Activated naive CD4-positive, alpha-beta T cell treated with anti-CD3 and anti-CD28 coated beads, Interleukin-2, amount 50 U/mL, for 24 hours (primary cell): ENCODE data around the gene DPP6.

Source experiments
- H3K27ac Mint-ChIP-seq: one replicate; pipeline ENCODE4 v1.8.0; 2021; ENCODE audit warnings: mild to moderate bottlenecking, mixed read lengths
- H3K27me3 Mint-ChIP-seq: one replicate; pipeline ENCODE4 v1.8.0; 2021; ENCODE audit warnings: mixed read lengths
- H3K36me3 Mint-ChIP-seq: one replicate; pipeline ENCODE4 v1.8.0; 2021; ENCODE audit warnings: mixed read lengths
- H3K4me1 Mint-ChIP-seq: one replicate; pipeline ENCODE4 v1.8.0; 2021; ENCODE audit warnings: mixed read lengths
- H3K4me3 Mint-ChIP-seq: one replicate; pipeline ENCODE4 v1.8.0; 2021; ENCODE audit warnings: mild to moderate bottlenecking, mixed read lengths
- H3K9me3 Mint-ChIP-seq: one replicate; pipeline ENCODE4 v1.8.0; 2021; ENCODE audit warnings: mixed read lengths

Gene DPP6

GRCh38 chr7:154843670-154844237, 791.6 kb downstream of the DPP6 start:
- no peaks in the 10 kb centered on the region for H3K36me3 Mint-ChIP-seq
- peaks cover 5% of the 10 kb centered on the region for H3K9me3 Mint-ChIP-seq
- H3K27me3 Mint-ChIP-seq = peaks cover 27% of the 10 kb centered on the region
- no peak overlapping the region for H3K4me3 Mint-ChIP-seq
- H3K4me1 Mint-ChIP-seq = no peaks in the 10 kb centered on the region
- no peak overlapping the region for H3K27ac Mint-ChIP-seq

DNA sequence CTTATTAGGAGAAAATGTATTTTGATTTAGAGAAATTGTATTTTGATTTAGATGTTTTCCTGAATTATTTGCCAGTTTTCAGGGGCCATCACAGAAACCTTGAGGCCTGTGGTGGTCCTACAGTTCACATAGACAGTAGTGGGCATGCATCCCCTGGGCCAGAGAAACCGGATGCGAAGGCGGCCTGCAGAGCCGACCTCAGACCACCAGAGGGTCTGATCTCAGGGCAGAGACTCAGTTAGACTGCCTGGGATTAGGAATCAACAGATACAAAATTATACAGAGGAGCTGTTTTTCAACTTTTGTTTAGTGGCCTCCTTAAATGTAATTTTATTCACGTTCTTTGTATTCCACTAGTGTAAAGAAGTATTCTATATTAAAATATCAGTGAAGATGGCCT, 792.3 kb downstream of the DPP6 start:
- Mint-ChIP-seq H3K36me3 (no peaks in the 10 kb centered on the region), H3K27me3 (peaks cover 25% of the 10 kb centered on the region), H3K27ac (no peak overlapping the region), H3K4me3 (no peak overlapping the region), H3K4me1 (no peaks in the 10 kb centered on the region), H3K9me3 (peaks cover 7% of the 10 kb centered on the region)

DNA sequence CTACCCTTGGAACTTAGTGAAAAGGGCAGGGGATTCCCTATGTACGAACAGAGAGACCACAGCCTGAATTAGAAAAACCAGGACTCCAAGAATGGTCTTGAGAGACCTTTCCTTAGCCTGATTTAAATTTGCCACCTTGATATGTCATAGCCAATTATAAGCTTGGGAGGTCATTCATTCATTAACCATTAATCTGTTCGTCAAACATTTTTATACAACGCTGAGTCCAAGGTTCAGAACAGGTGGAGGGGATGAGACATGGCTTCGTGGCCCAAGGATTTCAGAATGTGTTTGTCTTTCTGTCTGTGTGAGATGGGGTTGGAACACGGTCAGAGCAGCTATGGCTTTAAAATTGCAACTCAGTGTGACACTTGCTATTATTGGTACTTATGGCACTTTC, 792.8 kb downstream of the DPP6 start:
- no peaks in the 10 kb centered on the region for H3K4me1 Mint-ChIP-seq
- H3K4me3 Mint-ChIP-seq = no peak overlapping the region
- H3K27ac Mint-ChIP-seq = no peak overlapping the region
- H3K36me3 Mint-ChIP-seq = no peaks in the 10 kb centered on the region
- H3K9me3 Mint-ChIP-seq = peaks cover 10% of the 10 kb centered on the region
- H3K27me3 Mint-ChIP-seq = peaks cover 24% of the 10 kb centered on the region

- Mint-ChIP-seq H3K9me3 (peaks cover 10% of the 10 kb centered on the region), H3K4me3 (no peak overlapping the region), H3K4me1 (no peaks in the 10 kb centered on the region), H3K27me3 (peaks cover 24% of the 10 kb centered on the region), H3K36me3 (no peaks in the 10 kb centered on the region), H3K27ac (no peak overlapping the region)
Measured at GRCh38 chr7:154848464-154848863, 796.3 kb downstream of the DPP6 start.

GRCh38 chr7:154852205-154852604, 800.0 kb downstream of the DPP6 start:
- Mint-ChIP-seq H3K36me3 (no peaks in the 10 kb centered on the region), H3K27ac (no peak overlapping the region), H3K9me3 (peaks cover 10% of the 10 kb centered on the region), H3K27me3 (peaks cover 15% of the 10 kb centered on the region), H3K4me1 (no peaks in the 10 kb centered on the region), H3K4me3 (no peak overlapping the region)

- H3K27me3 Mint-ChIP-seq = peaks cover 9% of the 10 kb centered on the region
- no peaks in the 10 kb centered on the region for H3K4me1 Mint-ChIP-seq
- H3K4me3 Mint-ChIP-seq = no peak overlapping the region
- H3K27ac Mint-ChIP-seq = no peak overlapping the region
- H3K9me3 Mint-ChIP-seq = peaks cover 6% of the 10 kb centered on the region
- no peaks in the 10 kb centered on the region for H3K36me3 Mint-ChIP-seq
Measured at GRCh38 chr7:154853063-154853726, 801.0 kb downstream of the DPP6 start.

DNA sequence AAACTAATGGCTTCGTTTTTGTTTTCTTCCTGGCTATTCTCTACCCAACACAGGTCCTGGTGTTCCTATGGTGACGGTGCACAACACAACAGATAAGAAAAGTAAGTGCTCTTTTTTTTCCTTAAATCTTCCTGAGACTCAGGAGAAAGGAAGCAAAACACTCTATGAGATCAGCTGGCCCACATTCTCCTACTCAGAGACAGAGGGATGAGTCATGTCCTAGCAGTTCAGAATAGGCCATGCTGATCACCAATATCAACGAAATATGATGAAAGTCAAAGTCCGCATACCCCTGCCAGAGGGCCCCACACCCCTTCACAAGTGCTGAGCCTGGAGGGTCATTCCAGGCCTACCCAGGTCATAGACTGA, 801.5 kb downstream of the DPP6 start:
- Mint-ChIP-seq H3K27ac (no peak overlapping the region), H3K4me3 (no peak overlapping the region), H3K9me3 (peaks cover 6% of the 10 kb centered on the region), H3K27me3 (peaks cover 6% of the 10 kb centered on the region), H3K4me1 (no peaks in the 10 kb centered on the region), H3K36me3 (no peaks in the 10 kb centered on the region)

GRCh38 chr7:154854836-154855235, 802.6 kb downstream of the DPP6 start:
- no peak overlapping the region for H3K27ac Mint-ChIP-seq
- H3K4me1 Mint-ChIP-seq = no peaks in the 10 kb centered on the region
- H3K36me3 Mint-ChIP-seq = no peaks in the 10 kb centered on the region
- no peaks in the 10 kb centered on the region for H3K9me3 Mint-ChIP-seq
- H3K27me3 Mint-ChIP-seq = peaks cover 6% of the 10 kb centered on the region
- no peak overlapping the region for H3K4me3 Mint-ChIP-seq

DNA sequence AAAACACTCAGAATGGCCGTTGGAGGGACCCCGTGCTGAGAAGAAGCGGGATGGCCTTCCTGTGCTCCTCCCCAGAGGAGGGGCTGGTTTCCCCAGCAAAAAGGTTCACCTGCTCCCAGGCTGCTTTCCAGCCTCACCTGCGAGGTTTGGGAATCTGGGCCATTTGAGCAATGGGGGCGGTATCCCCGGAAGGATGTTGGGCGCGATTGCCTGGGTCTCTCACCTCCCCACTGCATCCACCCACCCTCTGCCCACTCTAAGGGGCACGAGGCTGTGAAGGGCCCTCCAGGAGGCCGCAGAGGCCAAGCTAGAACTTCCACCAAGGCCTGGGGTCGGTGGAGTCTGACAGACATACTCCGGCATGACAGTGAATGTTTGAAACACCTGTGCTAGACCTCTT, 803.2 kb downstream of the DPP6 start:
- H3K9me3 Mint-ChIP-seq = no peaks in the 10 kb centered on the region
- H3K27me3 Mint-ChIP-seq = peaks cover 4% of the 10 kb centered on the region
- no peaks in the 10 kb centered on the region for H3K36me3 Mint-ChIP-seq
- no peak overlapping the region for H3K27ac Mint-ChIP-seq
- H3K4me1 Mint-ChIP-seq = no peaks in the 10 kb centered on the region
- H3K4me3 Mint-ChIP-seq = no peak overlapping the region

- no peaks in the 10 kb centered on the region for H3K4me1 Mint-ChIP-seq
- peaks cover 2% of the 10 kb centered on the region for H3K27me3 Mint-ChIP-seq
- H3K36me3 Mint-ChIP-seq = no peaks in the 10 kb centered on the region
- no peaks in the 10 kb centered on the region for H3K9me3 Mint-ChIP-seq
- H3K27ac Mint-ChIP-seq = no peak overlapping the region
- no peak overlapping the region for H3K4me3 Mint-ChIP-seq
Measured at GRCh38 chr7:154856733-154857132, 804.5 kb downstream of the DPP6 start.

- no peaks in the 10 kb centered on the region for H3K4me1 Mint-ChIP-seq
- no peaks in the 10 kb centered on the region for H3K36me3 Mint-ChIP-seq
- H3K27me3 Mint-ChIP-seq = peaks cover 2% of the 10 kb centered on the region
- no peak overlapping the region for H3K4me3 Mint-ChIP-seq
- no peak overlapping the region for H3K27ac Mint-ChIP-seq
- no peaks in the 10 kb centered on the region for H3K9me3 Mint-ChIP-seq
Measured at GRCh38 chr7:154857240-154857639, 805.0 kb downstream of the DPP6 start.

DNA sequence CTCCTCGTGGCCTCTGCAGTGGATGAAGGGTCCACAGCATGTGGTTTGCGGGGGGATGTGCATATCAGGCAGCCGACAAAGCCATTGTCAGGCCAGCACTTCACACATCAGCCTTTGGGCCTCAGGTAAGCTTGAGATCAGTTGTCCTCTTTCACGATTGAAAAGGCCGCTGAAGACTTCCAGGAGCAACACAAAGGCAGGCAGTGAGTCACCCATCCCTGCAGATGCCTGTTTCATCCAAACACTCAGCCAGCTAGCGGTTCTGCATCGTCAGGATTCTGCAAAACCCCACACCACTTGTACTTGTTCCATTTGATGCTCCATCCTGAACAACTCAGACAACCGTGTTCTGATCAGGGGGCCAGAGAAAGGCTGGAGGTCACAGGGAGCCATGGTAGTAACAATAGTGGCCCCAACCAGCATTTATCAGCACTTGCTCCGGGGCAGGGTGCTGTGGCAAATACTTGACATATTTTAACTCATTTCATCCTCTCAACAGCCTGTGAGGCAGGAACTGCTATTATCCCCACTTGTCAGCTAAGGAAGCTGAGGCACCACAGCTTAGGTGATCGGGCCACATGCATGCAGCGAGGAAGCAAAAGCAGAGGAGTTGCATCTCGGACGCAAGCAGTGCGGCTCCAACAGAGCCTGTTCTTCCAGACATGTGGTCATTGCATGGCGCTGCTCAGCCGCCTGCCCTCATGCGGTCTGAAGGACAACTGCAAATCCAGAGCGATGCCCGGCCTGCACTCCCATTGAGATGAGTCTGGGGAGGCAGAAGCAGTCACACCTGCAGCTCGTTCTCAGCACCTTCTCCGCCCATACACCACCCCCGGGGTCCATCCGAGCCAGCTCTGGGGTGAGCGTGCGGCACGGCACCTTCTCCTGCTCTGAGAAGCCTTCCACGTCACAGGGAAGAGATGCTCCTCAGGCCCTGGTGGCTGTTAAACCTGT, 805.8 kb downstream of the DPP6 start:
- Mint-ChIP-seq H3K27ac (no peak overlapping the region), H3K4me3 (no peak overlapping the region), H3K27me3 (no peaks in the 10 kb centered on the region), H3K36me3 (no peaks in the 10 kb centered on the region), H3K4me1 (no peaks in the 10 kb centered on the region), H3K9me3 (no peaks in the 10 kb centered on the region)

GRCh38 chr7:154858836-154859537, 806.8 kb downstream of the DPP6 start:
- H3K4me1 Mint-ChIP-seq = no peaks in the 10 kb centered on the region
- H3K27me3 Mint-ChIP-seq = no peaks in the 10 kb centered on the region
- no peaks in the 10 kb centered on the region for H3K36me3 Mint-ChIP-seq
- no peak overlapping the region for H3K4me3 Mint-ChIP-seq
- H3K9me3 Mint-ChIP-seq = no peaks in the 10 kb centered on the region
- no peak overlapping the region for H3K27ac Mint-ChIP-seq

- H3K4me1 Mint-ChIP-seq = no peaks in the 10 kb centered on the region
- H3K4me3 Mint-ChIP-seq = no peak overlapping the region
Measured at GRCh38 chr7:154859747-154860620, 807.8 kb downstream of the DPP6 start.

More at GRCh38 chr7:154859747-154860620, 807.8 kb downstream of the DPP6 start:
- Mint-ChIP-seq H3K9me3 (no peaks in the 10 kb centered on the region), H3K36me3 (no peaks in the 10 kb centered on the region), H3K27me3 (no peaks in the 10 kb centered on the region), H3K27ac (no peak overlapping the region)
